PFSK-1 (cell line): ENCODE measurements around the gene CCDC136.

Experiments used
- FOXP2 ChIP-seq: optimal IDR thresholded peaks from 2 replicates; pipeline ENCODE3; 2011; ENCODE audit warnings: borderline replicate concordance, control low read depth, inconsistent platforms; ENCODE audit not compliant: insufficient read depth; ENCODE audit errors: extremely low read length, extremely low read depth
- POLR2AphosphoS5 ChIP-seq: IDR thresholded peaks from 2 replicates; pipeline ENCODE4 v1.6.1; 2012; ENCODE audit warnings: low read depth, mild to moderate bottlenecking, control low read depth, low read length, moderate library complexity
- SIN3A ChIP-seq: IDR thresholded peaks from 2 replicates; pipeline ENCODE4 v1.6.1; 2012; ENCODE audit warnings: mild to moderate bottlenecking, low read length, moderate library complexity, borderline replicate concordance; ENCODE audit not compliant: insufficient read depth
- TAF1 ChIP-seq: IDR thresholded peaks from 2 replicates; pipeline ENCODE4 v1.6.1; 2012; ENCODE audit warnings: low read length, control low read depth, borderline replicate concordance; ENCODE audit not compliant: insufficient read depth
- TF ChIP-seq, protein P1 (sequence below), 2 experiments: IDR thresholded peaks; 2 replicates each; pipeline versions ENCODE4 v1.6.1 to v1.8.0; 2011 to 2012; ENCODE audit warnings: low read depth in 2 of 2, low read length in 2 of 2, control low read depth in 1 of 2, inconsistent platforms in 1 of 2, mild to moderate bottlenecking in 1 of 2, moderate library complexity in 1 of 2; ENCODE audit not compliant: insufficient read depth in 1 of 2

CCDC136 gene

GRCh38 chr7:128745706-128746105 lies 46.1 kb upstream of the CCDC136 start:
- TF ChIP-seq, protein P1, sequence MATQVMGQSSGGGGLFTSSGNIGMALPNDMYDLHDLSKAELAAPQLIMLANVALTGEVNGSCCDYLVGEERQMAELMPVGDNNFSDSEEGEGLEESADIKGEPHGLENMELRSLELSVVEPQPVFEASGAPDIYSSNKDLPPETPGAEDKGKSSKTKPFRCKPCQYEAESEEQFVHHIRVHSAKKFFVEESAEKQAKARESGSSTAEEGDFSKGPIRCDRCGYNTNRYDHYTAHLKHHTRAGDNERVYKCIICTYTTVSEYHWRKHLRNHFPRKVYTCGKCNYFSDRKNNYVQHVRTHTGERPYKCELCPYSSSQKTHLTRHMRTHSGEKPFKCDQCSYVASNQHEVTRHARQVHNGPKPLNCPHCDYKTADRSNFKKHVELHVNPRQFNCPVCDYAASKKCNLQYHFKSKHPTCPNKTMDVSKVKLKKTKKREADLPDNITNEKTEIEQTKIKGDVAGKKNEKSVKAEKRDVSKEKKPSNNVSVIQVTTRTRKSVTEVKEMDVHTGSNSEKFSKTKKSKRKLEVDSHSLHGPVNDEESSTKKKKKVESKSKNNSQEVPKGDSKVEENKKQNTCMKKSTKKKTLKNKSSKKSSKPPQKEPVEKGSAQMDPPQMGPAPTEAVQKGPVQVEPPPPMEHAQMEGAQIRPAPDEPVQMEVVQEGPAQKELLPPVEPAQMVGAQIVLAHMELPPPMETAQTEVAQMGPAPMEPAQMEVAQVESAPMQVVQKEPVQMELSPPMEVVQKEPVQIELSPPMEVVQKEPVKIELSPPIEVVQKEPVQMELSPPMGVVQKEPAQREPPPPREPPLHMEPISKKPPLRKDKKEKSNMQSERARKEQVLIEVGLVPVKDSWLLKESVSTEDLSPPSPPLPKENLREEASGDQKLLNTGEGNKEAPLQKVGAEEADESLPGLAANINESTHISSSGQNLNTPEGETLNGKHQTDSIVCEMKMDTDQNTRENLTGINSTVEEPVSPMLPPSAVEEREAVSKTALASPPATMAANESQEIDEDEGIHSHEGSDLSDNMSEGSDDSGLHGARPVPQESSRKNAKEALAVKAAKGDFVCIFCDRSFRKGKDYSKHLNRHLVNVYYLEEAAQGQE (IDR thresholded peaks at IDR 0.05; ENCODE audit: insufficient read depth in 1 of 2, low read depth in 2 of 2, low read length in 2 of 2), result no peak

DNA sequence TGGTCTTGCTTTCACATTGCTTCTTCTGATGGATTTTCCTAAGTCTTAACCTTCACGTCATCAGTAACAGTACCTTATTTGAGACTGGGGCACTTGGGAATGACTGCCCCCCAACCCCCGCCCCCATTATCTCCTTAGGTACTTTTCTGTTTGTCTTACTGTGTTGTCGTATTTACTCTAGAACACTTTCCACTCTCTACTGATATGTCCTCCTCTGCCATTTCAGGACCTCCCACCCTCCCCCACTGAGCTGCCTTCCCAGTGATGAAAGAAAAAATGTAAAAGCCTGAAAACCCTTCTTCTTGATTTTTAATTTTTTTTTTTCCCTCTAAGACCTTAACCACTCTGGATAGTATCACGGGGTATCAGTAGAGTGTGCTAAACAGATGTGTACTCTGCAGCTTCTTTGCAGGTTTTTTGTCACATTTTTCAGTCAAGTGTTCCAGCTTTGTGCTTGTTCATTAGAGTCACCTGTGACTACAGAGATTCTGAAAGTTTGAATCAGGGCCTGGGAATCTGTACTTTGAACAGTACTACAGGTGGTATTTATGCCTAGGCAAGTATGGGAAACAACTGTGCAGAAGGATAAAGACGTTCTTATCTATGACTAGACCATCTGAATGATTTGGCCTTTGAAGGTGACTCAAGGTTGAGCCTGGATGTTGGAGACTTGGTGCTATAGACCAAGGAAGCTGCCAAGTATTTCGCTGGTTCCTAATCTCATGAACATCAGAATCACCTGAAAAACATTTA lies 44.3 kb upstream of the CCDC136 start:
- TF ChIP-seq POLR2AphosphoS5, result no peak
- no peak for TF ChIP-seq SIN3A
- TF ChIP-seq, protein P1 (IDR thresholded peaks at IDR 0.05; ENCODE audit: insufficient read depth in 1 of 2, low read depth in 2 of 2, low read length in 2 of 2), result no peak
- no peak for TF ChIP-seq TAF1

- no peak for TF ChIP-seq POLR2AphosphoS5
These were observed 39.5 kb upstream of the CCDC136 start for GRCh38 chr7:128752251-128752650.

DNA sequence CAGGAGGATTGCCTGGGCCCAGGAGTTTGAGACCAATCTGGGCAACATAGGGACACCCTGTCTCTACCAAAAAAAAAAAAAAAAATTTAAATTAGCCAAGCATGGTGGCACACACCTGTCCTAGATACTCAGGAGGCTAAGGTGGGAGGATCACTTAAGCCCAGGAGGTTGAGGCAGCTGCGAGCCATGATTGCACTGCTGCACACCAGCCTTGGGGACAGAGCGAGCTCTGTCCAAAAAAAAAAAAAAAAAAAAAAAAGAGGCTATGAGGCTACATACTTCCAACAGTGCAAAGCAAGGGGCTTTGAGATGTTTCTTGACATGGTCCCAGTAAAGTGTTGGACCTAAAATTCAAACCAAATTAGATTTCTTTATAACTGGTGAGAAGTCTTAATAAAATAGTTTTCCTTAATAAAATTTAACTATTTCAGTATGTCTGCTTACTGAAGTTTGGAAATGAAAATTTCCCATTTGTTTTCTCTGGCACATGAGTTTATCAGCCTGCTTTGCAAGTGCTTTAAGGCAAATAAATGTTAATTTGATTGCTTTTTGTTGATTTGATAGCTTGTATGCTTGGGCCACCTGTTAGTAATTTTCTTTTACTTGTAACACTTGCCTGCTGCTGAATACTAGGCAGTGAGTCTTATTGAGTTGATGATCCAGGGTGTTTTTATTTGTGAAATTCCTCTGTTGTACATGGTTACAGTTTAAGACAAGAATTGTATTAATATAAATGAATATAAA lies 36.5 kb upstream of the CCDC136 start:
- TF ChIP-seq SIN3A, result no peak
- TF ChIP-seq, protein P1 (IDR thresholded peaks at IDR 0.05; ENCODE audit: insufficient read depth in 1 of 2, low read depth in 2 of 2, low read length in 2 of 2), result no peak
- no peak for TF ChIP-seq TAF1
- no peak for TF ChIP-seq FOXP2
- TF ChIP-seq POLR2AphosphoS5, result no peak

DNA sequence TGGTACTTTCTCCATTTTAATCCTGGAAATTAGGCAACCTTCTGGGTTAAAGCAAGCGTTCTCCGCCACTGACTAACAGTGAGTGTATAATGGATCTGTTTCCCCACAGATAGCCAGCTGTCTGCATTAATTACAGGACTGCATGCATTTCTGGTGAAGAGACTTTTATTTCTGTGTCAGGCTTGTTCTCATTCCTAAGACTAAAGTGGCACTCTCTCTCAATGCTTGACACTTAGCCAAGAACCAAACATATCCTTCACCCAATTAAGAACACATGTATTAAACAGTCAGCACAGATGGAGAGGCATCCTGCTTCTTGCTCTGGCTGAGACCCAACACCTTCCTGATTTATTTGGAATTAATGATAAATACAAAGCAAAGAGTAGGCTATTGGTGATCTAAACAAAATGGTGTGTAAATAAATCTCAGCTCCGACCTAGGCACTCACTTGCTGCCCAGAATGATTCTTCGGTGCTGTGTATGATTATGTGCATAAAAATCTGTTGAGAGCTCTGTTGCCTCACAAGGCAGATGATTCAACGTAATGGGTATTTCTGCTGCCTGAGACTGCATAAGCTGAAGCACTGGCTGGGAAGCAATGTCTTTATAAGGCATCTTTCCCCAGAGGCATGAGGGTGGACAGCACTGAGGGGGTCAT lies 35.8 kb upstream of the CCDC136 start:
- TF ChIP-seq, protein P1 (IDR thresholded peaks at IDR 0.05; ENCODE audit: insufficient read depth in 1 of 2, low read depth in 2 of 2, low read length in 2 of 2), result no peak
- no peak for TF ChIP-seq FOXP2
